Measurements from ENCODE around the gene SMARCA4.

GRCh38 chr19:11102944-11103343 lies 142.1 kb downstream of the SMARCA4 start:
- TF ChIP-seq POLR2AphosphoS5 (IDR thresholded peaks at IDR 0.05; ENCODE audit: low read depth, low read length) = no peak
- TF ChIP-seq POLR2A (IDR thresholded peaks at IDR 0.05; ENCODE audit: low read depth, low read length) = no peak
